ENCODE data around the gene TRIO. TPM values are rescaled to one million over a fixed set of nuclear protein-coding genes. Genes with fewer than 3 reads are reported as not detected.

TRIO gene
- total RNA-seq, 1 donor from 2014 or later: 148 TPM

DNA sequence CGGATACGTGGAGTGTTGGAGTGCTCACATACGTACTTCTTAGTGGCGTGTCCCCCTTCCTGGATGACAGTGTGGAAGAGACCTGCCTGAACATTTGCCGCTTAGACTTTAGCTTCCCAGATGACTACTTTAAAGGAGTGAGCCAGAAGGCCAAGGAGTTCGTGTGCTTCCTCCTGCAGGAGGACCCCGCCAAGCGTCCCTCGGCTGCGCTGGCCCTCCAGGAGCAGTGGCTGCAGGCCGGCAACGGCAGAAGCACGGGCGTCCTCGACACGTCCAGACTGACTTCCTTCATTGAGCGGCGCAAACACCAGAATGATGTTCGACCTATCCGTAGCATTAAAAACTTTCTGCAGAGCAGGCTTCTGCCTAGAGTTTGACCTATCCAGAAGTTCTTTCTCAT is 364.9 kb downstream of the TRIO start:
- peaks cover 58% of the 10 kb centered on the region for H3K36me3 ChIP-seq
- DNase-seq (no peak), ATAC-seq (no peak)
- intact Hi-C loops (cut with DNase I): no loop called here
- TF ChIP-seq, protein P1, sequence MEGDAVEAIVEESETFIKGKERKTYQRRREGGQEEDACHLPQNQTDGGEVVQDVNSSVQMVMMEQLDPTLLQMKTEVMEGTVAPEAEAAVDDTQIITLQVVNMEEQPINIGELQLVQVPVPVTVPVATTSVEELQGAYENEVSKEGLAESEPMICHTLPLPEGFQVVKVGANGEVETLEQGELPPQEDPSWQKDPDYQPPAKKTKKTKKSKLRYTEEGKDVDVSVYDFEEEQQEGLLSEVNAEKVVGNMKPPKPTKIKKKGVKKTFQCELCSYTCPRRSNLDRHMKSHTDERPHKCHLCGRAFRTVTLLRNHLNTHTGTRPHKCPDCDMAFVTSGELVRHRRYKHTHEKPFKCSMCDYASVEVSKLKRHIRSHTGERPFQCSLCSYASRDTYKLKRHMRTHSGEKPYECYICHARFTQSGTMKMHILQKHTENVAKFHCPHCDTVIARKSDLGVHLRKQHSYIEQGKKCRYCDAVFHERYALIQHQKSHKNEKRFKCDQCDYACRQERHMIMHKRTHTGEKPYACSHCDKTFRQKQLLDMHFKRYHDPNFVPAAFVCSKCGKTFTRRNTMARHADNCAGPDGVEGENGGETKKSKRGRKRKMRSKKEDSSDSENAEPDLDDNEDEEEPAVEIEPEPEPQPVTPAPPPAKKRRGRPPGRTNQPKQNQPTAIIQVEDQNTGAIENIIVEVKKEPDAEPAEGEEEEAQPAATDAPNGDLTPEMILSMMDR (IDR thresholded peaks at IDR 0.05): no peak
- H3K27ac ChIP-seq: no peak overlapping the region
- H3K27me3 ChIP-seq (ENCODE audit: low read depth): no peaks in the 10 kb centered on the region
- no peaks in the 10 kb centered on the region for H3K4me1 ChIP-seq
- H3K9me3 ChIP-seq: no peaks in the 10 kb centered on the region
- H3K4me3 ChIP-seq: no peak overlapping the region

DNA sequence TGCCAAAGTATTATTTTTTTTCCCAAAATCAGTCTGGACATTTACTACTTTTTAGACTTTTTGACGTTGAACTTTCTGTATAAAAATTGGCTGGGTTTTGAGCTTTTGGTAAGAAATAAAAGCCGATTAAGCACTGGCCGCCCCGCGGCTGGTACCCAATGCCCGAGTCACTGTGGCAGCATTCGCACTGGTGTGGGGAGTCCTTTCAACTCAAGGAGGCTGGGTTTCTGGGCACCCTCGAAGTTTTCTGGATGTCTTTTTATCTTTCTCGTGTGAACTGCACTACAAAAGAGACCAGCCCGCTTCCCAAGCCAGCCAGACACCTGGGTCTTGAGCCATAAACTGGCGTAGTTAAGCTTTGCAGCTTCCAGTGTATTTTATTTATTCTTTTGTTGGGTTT is 366.4 kb downstream of the TRIO start:
- TF ChIP-seq, protein P1 (IDR thresholded peaks at IDR 0.05): no peak
- Histone ChIP-seq H3K4me1 (no peaks in the 10 kb centered on the region), H3K27me3 (ENCODE audit: low read depth) (no peaks in the 10 kb centered on the region), H3K27ac (no peak overlapping the region), H3K36me3 (peaks cover 43% of the 10 kb centered on the region), H3K4me3 (no peak overlapping the region), H3K9me3 (no peaks in the 10 kb centered on the region)
- intact Hi-C loops (cut with DNase I): no loop called here
- DNase-seq (no peak), ATAC-seq (no peak)

- peaks cover 36% of the 10 kb centered on the region for H3K36me3 ChIP-seq
- H3K27me3 ChIP-seq (ENCODE audit: low read depth): no peaks in the 10 kb centered on the region
- peak in 1 of 2 donors; percentile 64 for ATAC-seq
- TF ChIP-seq, protein P1 (IDR thresholded peaks at IDR 0.05): no peak
- no peak for DNase-seq
- no peaks in the 10 kb centered on the region for H3K4me1 ChIP-seq
- no peak overlapping the region for H3K4me3 ChIP-seq
- H3K9me3 ChIP-seq: no peaks in the 10 kb centered on the region
- H3K27ac ChIP-seq: no peak overlapping the region
- intact Hi-C loops (cut with DNase I): no loop called here
Measured at GRCh38 chr5:14510156-14510734, 367.1 kb downstream of the TRIO start.

- intact Hi-C loops (cut with DNase I): no loop called here
- H3K9me3 ChIP-seq: no peaks in the 10 kb centered on the region
Measured at GRCh38 chr5:14510880-14511279, 367.7 kb downstream of the TRIO start.

DNA sequence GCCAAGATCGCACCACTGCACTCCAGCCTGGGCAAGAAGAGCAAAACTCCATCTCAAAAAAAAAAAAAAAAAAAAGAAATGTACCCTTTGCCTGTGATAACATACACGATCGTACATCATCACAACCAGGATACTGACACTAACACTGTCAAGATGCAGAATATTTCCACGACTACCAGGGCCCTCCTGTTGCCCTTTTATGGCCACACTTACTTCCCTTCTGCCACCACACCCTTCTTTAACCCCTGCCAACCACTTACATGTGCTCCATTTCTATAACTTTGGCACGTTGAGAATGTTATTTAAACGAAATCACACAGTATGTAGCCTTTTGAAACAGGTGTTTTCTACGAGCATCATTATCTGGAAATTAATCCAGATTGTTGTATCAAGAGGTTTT is 369.4 kb downstream of the TRIO start:
- Histone ChIP-seq H3K27ac (no peak overlapping the region), H3K4me1 (no peaks in the 10 kb centered on the region), H3K36me3 (peaks cover 13% of the 10 kb centered on the region), H3K27me3 (ENCODE audit: low read depth) (no peaks in the 10 kb centered on the region), H3K9me3 (no peaks in the 10 kb centered on the region), H3K4me3 (no peak overlapping the region)
- DNase-seq: no peak
- TF ChIP-seq, protein P1 (IDR thresholded peaks at IDR 0.05): no peak
- ATAC-seq: no peak
- intact Hi-C loops (cut with DNase I): no loop called here

More at GRCh38 chr5:14510880-14511279, 367.7 kb downstream of the TRIO start:
- no peaks in the 10 kb centered on the region for H3K4me1 ChIP-seq
- no peak overlapping the region for H3K4me3 ChIP-seq
- TF ChIP-seq, protein P1 (IDR thresholded peaks at IDR 0.05): no peak
- no peak overlapping the region for H3K27ac ChIP-seq
- H3K27me3 ChIP-seq (ENCODE audit: low read depth): no peaks in the 10 kb centered on the region
- no peak for ATAC-seq
- H3K36me3 ChIP-seq: peaks cover 30% of the 10 kb centered on the region
- no peak for DNase-seq
